WTC11 (cell line): ENCODE results near the gene ADCY5. TPM values are rescaled to one million over a fixed set of nuclear protein-coding genes. Genes with fewer than 3 reads are reported as not detected.

Experiments
- ATF1 ChIP-seq: sonication (generic); formaldehyde crosslinking; IDR thresholded peaks from 2 replicates; pipeline ENCODE4 v1.8.1; 2023; ENCODE audit warnings: mild to moderate bottlenecking, moderate library complexity, missing genetic modification reagents
- ATF2 ChIP-seq: sonication (generic); formaldehyde crosslinking; IDR thresholded peaks from 2 replicates; pipeline ENCODE4 v1.8.1; 2022; ENCODE audit warnings: low read depth, missing genetic modification reagents, borderline replicate concordance
- ATF6 ChIP-seq: sonication (generic); formaldehyde crosslinking; IDR thresholded peaks from 2 replicates; pipeline ENCODE4 v1.8.1; 2023; ENCODE audit warnings: mild to moderate bottlenecking, missing genetic modification reagents
- E2F1 ChIP-seq: sonication (generic); formaldehyde crosslinking; IDR thresholded peaks from 2 replicates; pipeline ENCODE4 v1.8.0; 2022; ENCODE audit warnings: mild to moderate bottlenecking, missing genetic modification reagents
- ELF4 ChIP-seq: sonication (generic); formaldehyde crosslinking; IDR thresholded peaks from 2 replicates; pipeline ENCODE4 v1.8.1; 2022; ENCODE audit warnings: low read depth, mild to moderate bottlenecking, moderate library complexity, missing genetic modification reagents
- FOXK1 ChIP-seq: sonication (generic); formaldehyde crosslinking; IDR thresholded peaks from 2 replicates; pipeline ENCODE4 v1.8.0; 2022; ENCODE audit warnings: mild to moderate bottlenecking, moderate library complexity, missing genetic modification reagents
- FOXP4 ChIP-seq: sonication (generic); formaldehyde crosslinking; IDR thresholded peaks from 2 replicates; pipeline ENCODE4 v1.8.0; 2022; ENCODE audit warnings: mild to moderate bottlenecking, missing genetic modification reagents
- IRF2 ChIP-seq: sonication (generic); formaldehyde crosslinking; IDR thresholded peaks from 2 replicates; pipeline ENCODE4 v1.8.0; 2022; ENCODE audit warnings: low read depth, missing genetic modification reagents, borderline replicate concordance
- JUN ChIP-seq: sonication (generic); formaldehyde crosslinking; IDR thresholded peaks from 2 replicates; pipeline ENCODE4 v1.8.0; 2023; ENCODE audit warnings: mild to moderate bottlenecking, missing genetic modification reagents
- NFE2L1 ChIP-seq: sonication (generic); formaldehyde crosslinking; IDR thresholded peaks from 2 replicates; pipeline ENCODE4 v1.8.1; 2023; ENCODE audit warnings: missing genetic modification reagents
- NR3C1 ChIP-seq: sonication (generic); formaldehyde crosslinking; conservative IDR thresholded peaks from 2 replicates; pipeline ENCODE4 v1.8.1; 2023; ENCODE audit warnings: low read depth, mild to moderate bottlenecking, missing genetic modification reagents
- RORB ChIP-seq: fragments of 250-450 bp; sonication (Bioruptor Pico); IDR thresholded peaks from 2 replicates; pipeline ENCODE4 v1.9.0; 2021; ENCODE audit warnings: mild to moderate bottlenecking
- SMAD3 ChIP-seq: sonication (generic); formaldehyde crosslinking; IDR thresholded peaks from 2 replicates; pipeline ENCODE4 v1.8.0; 2022; ENCODE audit warnings: missing genetic modification reagents, mild to moderate bottlenecking, borderline replicate concordance
- SOX15 ChIP-seq: fragments of 250-450 bp; sonication (Bioruptor Pico); IDR thresholded peaks from 2 replicates; pipeline ENCODE4 v1.9.0; 2021; ENCODE audit warnings: mild to moderate bottlenecking
- SP1 ChIP-seq: sonication (generic); formaldehyde crosslinking; conservative IDR thresholded peaks from 2 replicates; pipeline ENCODE4 v1.8.1; 2022; ENCODE audit warnings: missing genetic modification reagents
- STAT6 ChIP-seq: sonication (generic); formaldehyde crosslinking; conservative IDR thresholded peaks from 2 replicates; pipeline ENCODE4 v1.8.1; 2023; ENCODE audit warnings: mild to moderate bottlenecking, low read depth, missing genetic modification reagents, moderate library complexity
- TP53 ChIP-seq: sonication (generic); formaldehyde crosslinking; IDR thresholded peaks from 2 replicates; pipeline ENCODE4 v1.8.1; 2023; ENCODE audit warnings: mild to moderate bottlenecking, missing genetic modification reagents
- ZBTB21 ChIP-seq: sonication (generic); formaldehyde crosslinking; IDR thresholded peaks from 2 replicates; pipeline ENCODE4 v1.8.1; 2023; ENCODE audit warnings: mild to moderate bottlenecking, missing genetic modification reagents, borderline replicate concordance
- ZNF138 ChIP-seq: sonication (generic); formaldehyde crosslinking; conservative IDR thresholded peaks from 2 replicates; pipeline ENCODE4 v1.8.1; 2022; ENCODE audit warnings: mild to moderate bottlenecking, moderate library complexity, missing genetic modification reagents
- ZNF396 ChIP-seq: fragments of 250-450 bp; sonication (Bioruptor Pico); IDR thresholded peaks from 2 replicates; pipeline ENCODE4 v1.8.0; 2021; ENCODE audit warnings: mild to moderate bottlenecking, moderate library complexity, borderline replicate concordance
- ZNF423 ChIP-seq: fragments of 250-450 bp; sonication (Bioruptor Pico); IDR thresholded peaks from 2 replicates; pipeline ENCODE4 v2.1.2; 2022; ENCODE audit warnings: mild to moderate bottlenecking, moderate library complexity
- ZNF425 ChIP-seq: fragments of 250-450 bp; sonication (Bioruptor Pico); conservative IDR thresholded peaks from 2 replicates; pipeline ENCODE4 v1.9.0; 2021; ENCODE audit warnings: mild to moderate bottlenecking
- ZNF532 ChIP-seq: fragments of 250-450 bp; sonication (Bioruptor Pico); IDR thresholded peaks from 2 replicates; pipeline ENCODE4 v1.9.0; 2021; ENCODE audit warnings: mild to moderate bottlenecking, borderline replicate concordance
- total RNA-seq: library from RNA; stranded (reverse); gene quantifications from 3 replicates; pipeline ENCODE4 v1.2.3, GENCODE V29; 2021

Gene ADCY5
- total RNA-seq, 1 experiment from 2014 or later: 23.5 TPM

- TF ChIP-seq ZNF425 (CRISPR knock-in tag) (no peak), ZNF423 (no peak), RORB (no peak), ZNF138 (no peak), ATF2 (CRISPR knock-in tag) (no peak), STAT6 (no peak), ZBTB21 (CRISPR knock-in tag) (no peak; the same call in 1 of the 2 replicates), FOXP4 (peak; percentile 83), SMAD3 (CRISPR knock-in tag) (peak; percentile 88; the same call in 1 of the 2 replicates), TP53 (CRISPR knock-in tag) (0 out of 2 replicates have a peak, but pooled peaks have one; percentile 74), FOXK1 (CRISPR knock-in tag) (peak; percentile 62; the same call in 1 of the 2 replicates), NFE2L1 (peak; percentile 84; the same call in 1 of the 2 replicates), ATF6 (no peak), ELF4 (CRISPR knock-in tag) (no peak), ATF1 (0 out of 2 replicates have a peak, but pooled peaks have one; percentile 53), SP1 (no peak), ZNF396 (no peak), SOX15 (CRISPR knock-in tag) (no peak), IRF2 (no peak), JUN (CRISPR knock-in tag) (peak; percentile 53; the same call in 1 of the 2 replicates), NR3C1 (no peak), ZNF532 (CRISPR knock-in tag) (no peak), E2F1 (CRISPR knock-in tag) (no peak)
These were observed 162.4 kb downstream of the ADCY5 start (continued) for GRCh38 chr3:123286308-123287023.
